GM21619 (cell line): ENCODE data around the gene CHST8.

Experiments used
- ATAC-seq: cut with Tn5 transposase; IDR thresholded peaks from one replicate; pipeline ENCODE4 v1.9.1; 2021; ENCODE audit not compliant: unreplicated experiment

The CHST8 gene

GRCh38 chr19:33730858-33731607, 109.3 kb downstream of the CHST8 start:
- ATAC-seq = no peak

GRCh38 chr19:33731881-33732280, 110.1 kb downstream of the CHST8 start:
- no peak for ATAC-seq

GRCh38 chr19:33734913-33735312, 113.2 kb downstream of the CHST8 start:
- ATAC-seq = no peak

GRCh38 chr19:33736158-33736557, 114.4 kb downstream of the CHST8 start:
- no peak for ATAC-seq

- ATAC-seq = no peak
Observed at GRCh38 chr19:33736787-33737186, 115.0 kb downstream of the CHST8 start.

- no peak for ATAC-seq
Observed at GRCh38 chr19:33737681-33738371, 116.1 kb downstream of the CHST8 start.

- no peak for ATAC-seq
Observed at GRCh38 chr19:33740811-33741396, 119.2 kb downstream of the CHST8 start.

GRCh38 chr19:33745297-33745696, 123.5 kb downstream of the CHST8 start:
- no peak for ATAC-seq

- ATAC-seq = no peak
Observed at GRCh38 chr19:33746159-33746558, 124.4 kb downstream of the CHST8 start.

GRCh38 chr19:33747273-33747672, 125.5 kb downstream of the CHST8 start:
- no peak for ATAC-seq

GRCh38 chr19:33748231-33748630, 126.5 kb downstream of the CHST8 start:
- no peak for ATAC-seq

GRCh38 chr19:33749016-33749415, 127.3 kb downstream of the CHST8 start:
- no peak for ATAC-seq

- no peak for ATAC-seq
Observed at GRCh38 chr19:33749619-33750175, 127.9 kb downstream of the CHST8 start.

GRCh38 chr19:33750587-33751435, 129.1 kb downstream of the CHST8 start:
- ATAC-seq = no peak

GRCh38 chr19:33751436-33751770, 129.7 kb downstream of the CHST8 start:
- ATAC-seq = no peak

GRCh38 chr19:33752018-33752800, 130.5 kb downstream of the CHST8 start:
- no peak for ATAC-seq

- no peak for ATAC-seq
Observed at GRCh38 chr19:33752945-33753344, 131.2 kb downstream of the CHST8 start.

GRCh38 chr19:33754361-33754760, 132.6 kb downstream of the CHST8 start:
- no peak for ATAC-seq

GRCh38 chr19:33755099-33756035, 133.6 kb downstream of the CHST8 start:
- no peak for ATAC-seq
